IMR-90 (cell line): Measurements from ENCODE around the gene HTR1E. TPM values are rescaled to one million over a fixed set of nuclear protein-coding genes. Genes with fewer than 3 reads are reported as not detected.

ENCODE experiments used
- ATAC-seq: fragments of 200-7000 bp; cut with Tn5 transposase; 2 replicates; pipeline ENCODE4 v1.9.1; 2020; ENCODE audit warnings: low read depth, mild to moderate bottlenecking, moderate library complexity
- BruUV-seq: library from RNA; stranded (reverse); fragments of 400-500 nt; replicated peaks from 2 replicates; lab custom pipeline; 2021; lab: Mats Ljungman, UMichigan
- CTCF ChIA-PET: fragments of 300-600 bp; formaldehyde crosslinking; extraction: SDS; loops from one replicate; lab custom pipeline; 2021; ENCODE audit warnings: antibody characterized with exemption; lab: Yijun Ruan, JAX
- POLR2A ChIA-PET: fragments of 300-600 bp; sonication (Branson Sonifier 250); formaldehyde crosslinking; loops from one replicate; lab custom pipeline; 2022; ENCODE audit warnings: antibody characterized with exemption; ENCODE audit not compliant: unreplicated experiment; lab: Charles Lee
- DNase-seq: peaks from one replicate; pipeline ENCODE4 v3.0.0; 2013
- H2AFZ ChIP-seq: replicated peaks from 2 replicates; pipeline ENCODE3; 2013; ENCODE audit warnings: low read length, mild to moderate bottlenecking; ENCODE audit not compliant: poor library complexity
- H2AK5ac ChIP-seq: 2 replicates; pipeline ENCODE4 v1.6.1; 2013; ENCODE audit warnings: low read depth, low read length, inconsistent platforms
- H2AK9ac ChIP-seq: replicated peaks from 2 replicates; pipeline ENCODE3; 2013; ENCODE audit warnings: mild to moderate bottlenecking, low read depth, low read length, moderate library complexity; ENCODE audit not compliant: poor library complexity
- H2BK120ac ChIP-seq: 2 replicates; pipeline ENCODE4 v1.6.1; 2013; ENCODE audit warnings: low read depth, low read length, inconsistent platforms
- H2BK15ac ChIP-seq: 3 replicates; pipeline ENCODE4 v1.6.1; 2013; ENCODE audit warnings: low read depth, low read length, inconsistent platforms
- H2BK20ac ChIP-seq: 2 replicates; pipeline ENCODE4 v1.6.1; 2013; ENCODE audit warnings: low read depth, mild to moderate bottlenecking, inconsistent platforms, low read length, moderate library complexity
- H2BK5ac ChIP-seq: 2 replicates; pipeline ENCODE4 v1.6.1; 2013; ENCODE audit warnings: mild to moderate bottlenecking, low read depth, low read length, inconsistent platforms; ENCODE audit not compliant: poor library complexity, severe bottlenecking
- H3K14ac ChIP-seq: replicated peaks from 2 replicates; pipeline ENCODE4 v1.6.1; 2013; ENCODE audit warnings: low read depth, low read length, inconsistent platforms
- H3K18ac ChIP-seq: 2 replicates; pipeline ENCODE4 v1.6.1; 2013; ENCODE audit warnings: low read depth, low read length, control low read depth
- H3K23ac ChIP-seq: 2 replicates; pipeline ENCODE4 v1.6.1; 2013; ENCODE audit warnings: low read depth, low read length, inconsistent platforms
- H3K27ac ChIP-seq: 2 replicates; pipeline ENCODE4 v1.5.1; 2013; ENCODE audit warnings: mild to moderate bottlenecking, control low read depth, low read length; ENCODE audit not compliant: insufficient read depth
- H3K27me3 ChIP-seq: 2 replicates; pipeline ENCODE4 v1.6.1; 2013; ENCODE audit warnings: low read length; ENCODE audit not compliant: control insufficient read depth, insufficient read depth
- H3K36me3 ChIP-seq: 2 replicates; pipeline ENCODE4 v1.6.1; 2013; ENCODE audit warnings: low read length, mixed read lengths; ENCODE audit not compliant: control insufficient read depth, insufficient read depth
- H3K4ac ChIP-seq: 2 replicates; pipeline ENCODE4 v1.6.1; 2013; ENCODE audit warnings: low read depth, low read length, inconsistent platforms
- H3K4me1 ChIP-seq: 2 replicates; pipeline ENCODE4 v1.6.1; 2013; ENCODE audit warnings: low read length, mixed read lengths; ENCODE audit not compliant: control insufficient read depth, insufficient read depth
- H3K4me2 ChIP-seq: 2 replicates; pipeline ENCODE4 v1.6.1; 2013; ENCODE audit warnings: low read depth, mild to moderate bottlenecking, control low read depth, low read length, moderate library complexity
- H3K4me3 ChIP-seq: 2 replicates; pipeline ENCODE4 v1.5.1; 2013; ENCODE audit warnings: low read depth, mild to moderate bottlenecking, control low read depth, low read length, moderate library complexity; ENCODE audit not compliant: insufficient read depth
- H3K56ac ChIP-seq: 2 replicates; pipeline ENCODE4 v1.6.1; 2013; ENCODE audit warnings: low read length, inconsistent platforms; ENCODE audit not compliant: insufficient read depth; ENCODE audit errors: extremely low read depth
- H3K79me1 ChIP-seq, 2 experiments: 2 replicates each; pipeline ENCODE4 v1.6.1; 2013; ENCODE audit warnings: low read length in 2 of 2, inconsistent platforms in 1 of 2, low read depth in 1 of 2
- H3K9ac ChIP-seq: 2 replicates; pipeline ENCODE4 v1.6.1; 2013; ENCODE audit warnings: low read depth, low read length, control low read depth
- H3K9me1 ChIP-seq: 2 replicates; pipeline ENCODE4 v1.6.1; 2013; ENCODE audit warnings: low read length, inconsistent platforms; ENCODE audit not compliant: insufficient read depth
- H3K9me3 ChIP-seq: 2 replicates; pipeline ENCODE4 v1.6.1; 2013; ENCODE audit warnings: low read length; ENCODE audit not compliant: control insufficient read depth, insufficient read depth
- H4K20me1 ChIP-seq: 2 replicates; pipeline ENCODE4 v1.6.1; 2013; ENCODE audit warnings: low read length, inconsistent platforms; ENCODE audit not compliant: insufficient read depth
- H4K5ac ChIP-seq: 2 replicates; pipeline ENCODE4 v1.6.1; 2013; ENCODE audit warnings: mild to moderate bottlenecking, low read depth, low read length, control low read depth
- H4K8ac ChIP-seq, 2 experiments: 2 replicates each; pipeline ENCODE4 v1.6.1; 2013; ENCODE audit warnings: low read depth in 2 of 2, low read length in 2 of 2, control low read depth in 1 of 2, inconsistent platforms in 1 of 2
- H4K91ac ChIP-seq: 2 replicates; pipeline ENCODE4 v1.6.1; 2013; ENCODE audit warnings: low read depth, low read length, inconsistent platforms; ENCODE audit not compliant: insufficient read depth
- FOS ChIP-seq: fragments of 150-350 bp; IDR thresholded peaks from 2 replicates; pipeline ENCODE4 v1.6.1; 2016; ENCODE audit warnings: low read depth, low read length
- MAFK ChIP-seq: IDR thresholded peaks from 2 replicates; pipeline ENCODE4 v1.6.1; 2012; ENCODE audit warnings: low read depth, low read length, improper control_type of control experiment
- MAZ ChIP-seq: IDR thresholded peaks from 2 replicates; pipeline ENCODE4 v1.6.1; 2012; ENCODE audit warnings: low read depth, mild to moderate bottlenecking, low read length, improper control_type of control experiment, moderate library complexity, borderline replicate concordance
- RAD21 ChIP-seq: IDR thresholded peaks from 2 replicates; pipeline ENCODE4 v1.6.1; 2012; ENCODE audit warnings: low read length, improper control_type of control experiment
- RFX5 ChIP-seq: IDR thresholded peaks from 2 replicates; pipeline ENCODE4 v1.8.0; 2012; ENCODE audit warnings: low read depth, mild to moderate bottlenecking, low read length, moderate library complexity
- SMC3 ChIP-seq: fragments of 150-350 bp; IDR thresholded peaks from 2 replicates; pipeline ENCODE4 v1.6.1; 2016; ENCODE audit warnings: low read depth, mild to moderate bottlenecking, antibody characterized with exemption, low read length, moderate library complexity
- USF2 ChIP-seq: fragments of 150-350 bp; IDR thresholded peaks from 2 replicates; pipeline ENCODE4 v1.6.1; 2017; ENCODE audit warnings: mild to moderate bottlenecking, antibody characterized with exemption, low read length, low read depth
- WGBS, 2 experiments: methylation state at CpG; one replicate each; pipeline versions ENCODE4 v1.1.5 to v1.1.7; 2013; ENCODE audit warnings: missing lambda C conversion rate in 2 of 2; ENCODE audit not compliant: insufficient read length in 1 of 2; ENCODE audit errors: extremely low coverage in 2 of 2; 5-methylcytosine and 5-hydroxymethylcytosine counted together
- dilution Hi-C: fragments of 300-500 bp; cut with HindIII; formaldehyde crosslinking; loops from one replicate; pipeline ENCODE4 v1.14.3; 2018; ENCODE audit warnings: low sequenced_read_pairs; ENCODE audit not compliant: unreplicated experiment
- in situ Hi-C: fragments of 300-500 bp; cut with MboI; formaldehyde crosslinking; loops from 3 replicates; pipeline ENCODE4 v1.14.3; 2019; ENCODE audit warnings: low sequenced_read_pairs, inconsistent platforms, mixed read lengths
- intact Hi-C: fragments of 100-400 bp; cut with micrococcal nuclease; formaldehyde crosslinking; loops from 2 replicates; pipeline ENCODE4 v1.10.0; 2022
- polyA plus RNA-seq, 3 experiments: library from polyadenylated mRNA; depleted of rRNA; stranded (reverse); fragments of >200 nt; gene quantifications; 2 replicates each; pipeline ENCODE4 v1.2.3, GENCODE V29; 2012; ENCODE audit warnings: low replicate concordance in 1 of 3
- total RNA-seq: library from RNA; depleted of rRNA; stranded (reverse); fragments of >200 nt; gene quantifications from 2 replicates; pipeline ENCODE4 v1.2.3, GENCODE V29; 2012

HTR1E gene
- total and polyA plus RNA-seq, 2 of the 4 experiments (the other 2 are of a cell fraction): not detected

- Histone ChIP-seq H2AFZ (no peak overlapping the region), H3K4me1 (no peaks in the 10 kb centered on the region), H2BK20ac (no peak overlapping the region), H3K9ac (no peak overlapping the region), H3K36me3 (no peaks in the 10 kb centered on the region), H4K8ac (no peak overlapping the region), H3K23ac (no peak overlapping the region), H3K79me1 (no peaks in the 10 kb centered on the region), H3K27me3 (no peaks in the 10 kb centered on the region), H4K20me1 (no peaks in the 10 kb centered on the region), H3K56ac (no peak overlapping the region), H3K27ac (no peak overlapping the region), H4K91ac (no peak overlapping the region), H2BK15ac (no peak overlapping the region), H3K4me2 (no peak overlapping the region), H3K4me3 (no peak overlapping the region), H2BK5ac (no peak overlapping the region), H2AK9ac (no peak overlapping the region), H2BK120ac (no peak overlapping the region), H2AK5ac (no peak overlapping the region), H4K5ac (no peak overlapping the region), H3K9me1 (no peaks in the 10 kb centered on the region), H3K9me3 (no peaks in the 10 kb centered on the region), H3K18ac (no peak overlapping the region), H3K14ac (no peak overlapping the region), H3K4ac (no peak overlapping the region)
- CTCF ChIA-PET: no interaction called here
- DNase-seq (no peak), ATAC-seq (no peak)
- dilution Hi-C loops: no loop called here
- no peak for TF ChIP-seq MAFK
- TF ChIP-seq RAD21: no peak
- no peak for TF ChIP-seq SMC3
- TF ChIP-seq MAZ: no peak
- TF ChIP-seq USF2: no peak
- no peak for TF ChIP-seq FOS
- no peak for TF ChIP-seq RFX5
- POLR2A ChIA-PET: no interaction called here
- BruUV-seq: no TSS peak
- intact Hi-C loops: no loop called here
- in situ Hi-C loops: no loop called here
- WGBS, 2 experiments: 13% methylated on average over 3 of the region's 5 CpGs; no CpG with 5 or more reads in 1 of the 2 experiments
These were observed 108.3 kb downstream of the HTR1E start for GRCh38 chr6:87045521-87046075.
